ENCODE data around the gene HLA-F.

Gene HLA-F

GRCh38 chr6:29723262-29723665 is at the start of gene HLA-F:
Gene HLA-F (plus strand): TSS chr6:29723434. CDS start chr6:29723464, 30 bp downstream.
- peak; percentile 76 for DNase-seq

- no peak for DNase-seq
Observed at GRCh38 chr6:29674008-29674407, 49.2 kb upstream of the HLA-F start.

DNA sequence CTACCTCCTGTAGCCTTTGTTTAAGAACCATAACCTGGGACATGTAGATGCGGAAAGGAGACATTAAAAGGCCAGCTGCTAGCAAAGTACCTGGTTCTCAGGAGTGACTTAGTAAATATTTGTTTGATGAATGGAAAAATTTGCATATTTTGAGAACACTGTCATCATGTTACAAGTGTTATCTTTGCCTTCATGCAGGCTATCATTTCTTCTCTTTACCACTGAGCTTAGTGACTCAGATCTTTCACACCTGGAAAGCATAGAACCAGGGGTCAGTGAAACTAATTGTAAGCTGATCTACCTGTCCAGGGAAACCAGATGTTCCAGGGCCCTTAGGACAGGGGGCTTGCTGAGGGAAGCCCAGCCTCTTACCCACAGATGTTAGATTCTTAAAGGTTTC is 47.7 kb upstream of the HLA-F start:
- no peak for DNase-seq

- DNase-seq, result no peak
Observed at GRCh38 chr6:29676981-29677601, 46.1 kb upstream of the HLA-F start.

DNA sequence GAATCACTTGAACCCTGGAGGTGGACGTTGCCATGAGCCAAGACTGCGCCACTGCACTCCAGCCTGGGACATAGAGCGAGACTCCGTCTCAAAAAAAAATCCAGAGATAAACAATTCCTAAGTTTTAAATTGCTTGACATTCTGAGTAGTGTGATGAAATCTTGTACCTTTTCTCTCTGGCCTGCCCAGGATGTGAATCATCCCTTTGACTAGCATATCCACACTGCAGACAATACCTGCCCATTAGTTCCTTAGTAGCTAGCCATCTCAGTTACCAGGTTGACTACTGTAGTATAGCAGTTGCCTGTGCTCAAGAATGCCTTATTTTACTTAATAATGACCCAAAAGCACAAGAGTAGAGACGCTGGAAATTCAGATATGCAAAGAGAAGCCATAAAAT is 45.1 kb upstream of the HLA-F start:
- DNase-seq, result no peak

- DNase-seq, result no peak
Observed at GRCh38 chr6:29679962-29680361, 43.3 kb upstream of the HLA-F start.

DNA sequence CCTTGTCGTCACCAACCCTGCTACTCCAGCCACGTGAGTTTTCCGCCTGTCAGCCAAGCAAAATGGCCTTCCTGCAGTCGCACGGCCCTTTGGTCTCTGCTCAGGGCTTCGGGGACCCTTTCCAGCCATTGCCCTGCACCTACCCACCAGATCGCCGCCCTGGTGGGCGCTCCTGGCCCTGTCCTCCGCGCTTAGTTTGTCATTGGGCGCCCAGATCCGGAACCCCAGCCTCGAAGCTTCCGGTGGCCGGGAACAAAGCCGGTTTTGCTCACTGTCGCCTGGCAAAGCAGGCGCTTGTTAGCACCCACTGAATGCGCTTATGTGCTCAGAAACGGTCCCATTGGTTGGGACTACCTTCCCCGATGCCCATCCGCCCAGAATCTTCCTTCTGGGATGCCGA is 42.8 kb upstream of the HLA-F start:
- DNase-seq, result no peak

DNA sequence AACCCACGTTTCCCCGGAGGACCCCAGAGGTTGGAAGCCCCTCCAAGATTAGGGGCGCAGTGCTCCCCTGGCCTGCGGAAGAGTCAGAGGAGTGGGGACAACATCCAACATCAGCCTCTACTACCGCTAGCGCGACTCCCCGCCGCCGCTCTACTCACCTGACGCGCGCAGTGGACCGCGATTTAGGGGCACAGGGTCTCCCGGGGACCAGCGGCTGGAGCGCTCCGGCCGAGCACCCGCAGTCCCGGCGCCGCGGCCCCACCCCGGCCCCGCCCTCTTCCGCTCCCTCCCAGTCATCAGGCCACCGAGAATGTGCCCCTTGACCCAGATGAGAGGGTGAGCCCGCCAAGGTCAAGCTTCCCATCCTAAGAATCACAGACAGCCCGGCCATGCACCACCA is 42.3 kb upstream of the HLA-F start, which contains the start of gene ZFP57:
TSS of gene ZFP57 (minus strand) at position 249 of the 400 bp plus-strand sequence. CDS start 4,149 bp downstream, outside the sequence.
- no peak for DNase-seq

- DNase-seq, result no peak
Observed at GRCh38 chr6:29681811-29682210, 41.4 kb upstream of the HLA-F start.

DNA sequence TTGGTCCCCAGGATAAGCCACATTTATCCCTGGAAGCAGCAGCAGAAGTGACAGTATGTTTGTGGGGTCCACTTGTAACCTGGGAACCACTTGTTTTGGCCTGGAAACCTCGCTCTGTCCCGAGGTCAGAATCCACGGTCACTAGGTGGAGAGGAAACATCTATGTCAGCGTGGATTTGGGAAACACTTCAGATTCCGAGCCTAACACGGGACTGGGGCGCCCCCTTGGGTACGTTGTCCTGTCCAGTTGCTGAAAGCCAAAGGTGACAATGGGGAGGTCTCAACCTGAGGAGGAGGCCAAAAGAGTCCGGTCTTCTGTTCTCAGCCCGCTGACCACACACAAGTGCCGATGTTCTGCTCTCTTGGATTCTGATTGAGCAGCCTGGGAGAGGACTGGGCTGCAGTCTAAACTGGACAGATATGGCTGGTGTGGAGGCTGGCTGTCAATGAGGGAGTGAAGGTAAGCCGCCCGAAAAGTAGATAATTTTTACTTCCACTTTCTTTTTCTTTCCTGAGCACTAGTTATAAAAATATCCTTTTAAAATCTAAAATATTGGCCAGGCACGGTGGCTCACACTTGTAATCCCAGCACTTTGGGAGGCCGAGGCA is 37.4 kb upstream of the HLA-F start:
- DNase-seq, result no peak

DNA sequence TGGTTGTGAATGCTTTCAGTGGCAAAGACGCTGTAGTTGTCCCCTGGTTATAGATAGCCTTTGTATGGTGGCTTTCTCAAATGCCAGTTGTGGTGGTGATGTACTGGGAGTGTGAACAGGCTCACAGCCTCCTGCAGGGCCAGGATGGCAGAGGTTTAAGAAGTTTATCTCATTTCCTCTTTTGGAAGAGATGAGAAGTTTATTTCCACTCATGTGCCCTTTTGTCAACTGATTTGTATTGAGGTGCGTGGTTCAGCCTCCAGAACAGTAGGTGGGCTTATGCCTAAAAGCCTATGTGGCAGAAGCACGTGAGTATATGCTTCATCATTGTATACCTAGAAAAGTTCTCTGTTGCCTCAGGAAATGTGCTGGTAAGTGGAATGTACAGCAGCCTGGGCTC is 28.6 kb upstream of the HLA-F start:
- no peak for DNase-seq

DNA sequence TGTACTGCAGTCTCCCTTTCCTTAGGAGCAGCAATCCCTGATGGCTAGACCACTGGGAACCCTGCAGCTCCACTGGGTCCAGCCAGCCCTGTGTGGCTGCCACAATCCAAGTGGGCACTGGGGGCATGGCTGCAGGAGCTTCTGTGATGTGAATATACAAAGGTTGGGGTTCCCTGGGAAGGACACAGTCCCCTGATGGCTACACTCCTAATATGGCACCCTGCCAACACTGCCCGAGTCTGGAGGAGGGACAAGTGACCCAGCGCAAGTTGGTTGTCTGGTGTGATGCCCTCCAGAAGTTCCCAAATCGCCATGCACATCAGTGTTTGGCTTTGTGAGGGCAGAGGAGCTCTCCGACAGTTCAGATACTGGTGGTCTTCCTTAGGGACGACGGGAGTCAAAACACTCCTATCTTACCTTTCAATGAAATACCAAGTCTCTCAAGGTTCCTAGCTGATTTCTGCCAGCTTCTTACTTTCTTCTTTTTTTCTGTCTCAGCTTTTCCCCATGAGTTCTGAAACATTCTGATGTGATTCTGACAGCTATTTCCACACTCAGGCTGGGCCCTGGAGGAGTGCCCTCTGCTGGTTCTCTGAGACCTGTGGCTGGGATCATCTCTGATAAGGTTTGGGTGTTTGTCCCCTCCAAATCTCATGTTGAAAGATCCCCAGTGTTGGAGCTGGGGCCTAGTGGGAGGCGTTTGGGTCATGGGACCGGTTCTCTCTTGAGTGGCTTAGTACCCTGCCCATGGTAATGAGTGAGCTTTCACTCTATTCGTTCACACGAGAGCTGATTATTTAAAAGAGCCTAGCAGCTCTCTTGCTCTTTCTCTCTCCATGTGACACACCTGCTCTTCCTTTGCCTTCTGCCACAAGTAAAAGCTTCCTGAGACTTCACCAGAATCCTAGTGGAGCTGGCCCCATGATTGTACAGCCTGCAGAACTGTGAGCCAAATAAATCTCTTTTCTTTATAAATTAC is 26.8 kb upstream of the HLA-F start:
- DNase-seq, result no peak

GRCh38 chr6:29702519-29703103 is 20.6 kb upstream of the HLA-F start:
- peak; percentile 80 for DNase-seq

DNA sequence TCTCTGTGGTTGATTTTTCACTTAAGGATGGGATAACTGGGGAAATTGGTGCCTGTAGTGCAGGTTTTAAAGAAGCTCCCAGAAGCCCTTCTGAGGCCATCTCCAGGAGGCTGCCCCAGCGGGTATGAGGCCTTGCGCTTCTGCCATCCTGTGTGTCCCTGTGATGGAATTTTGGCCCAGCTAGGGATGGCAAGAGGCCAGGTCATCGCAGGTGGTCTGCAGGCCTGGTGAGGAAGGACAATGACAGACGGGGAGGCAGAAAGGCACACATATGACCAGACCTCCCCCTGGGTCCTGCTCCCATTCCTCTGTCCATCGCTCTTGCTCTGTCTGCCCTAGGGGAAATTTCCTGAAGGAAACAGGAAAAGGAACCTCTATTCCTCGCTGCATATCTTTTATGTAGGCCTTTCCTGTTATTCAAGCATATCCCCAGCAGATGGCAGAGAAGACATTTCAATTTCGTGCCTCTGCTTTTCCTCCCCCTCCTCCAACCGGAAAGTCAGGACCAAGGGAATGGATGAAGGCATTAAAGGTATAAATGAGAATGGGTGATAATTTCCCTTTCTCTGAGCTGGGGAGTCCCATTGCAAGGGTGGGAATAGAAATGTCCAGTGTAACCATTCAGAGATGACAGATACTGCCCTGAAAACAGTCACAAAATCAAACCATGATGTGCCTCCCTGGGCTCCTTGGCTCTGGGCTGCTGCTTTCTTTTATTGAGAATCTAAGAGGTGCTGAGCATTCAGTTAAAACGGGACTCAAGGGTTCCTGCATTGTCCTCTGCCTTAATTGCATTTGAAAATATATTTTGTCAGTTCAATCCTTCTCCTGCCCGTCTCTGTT is 17.6 kb upstream of the HLA-F start:
- DNase-seq, result no peak

DNA sequence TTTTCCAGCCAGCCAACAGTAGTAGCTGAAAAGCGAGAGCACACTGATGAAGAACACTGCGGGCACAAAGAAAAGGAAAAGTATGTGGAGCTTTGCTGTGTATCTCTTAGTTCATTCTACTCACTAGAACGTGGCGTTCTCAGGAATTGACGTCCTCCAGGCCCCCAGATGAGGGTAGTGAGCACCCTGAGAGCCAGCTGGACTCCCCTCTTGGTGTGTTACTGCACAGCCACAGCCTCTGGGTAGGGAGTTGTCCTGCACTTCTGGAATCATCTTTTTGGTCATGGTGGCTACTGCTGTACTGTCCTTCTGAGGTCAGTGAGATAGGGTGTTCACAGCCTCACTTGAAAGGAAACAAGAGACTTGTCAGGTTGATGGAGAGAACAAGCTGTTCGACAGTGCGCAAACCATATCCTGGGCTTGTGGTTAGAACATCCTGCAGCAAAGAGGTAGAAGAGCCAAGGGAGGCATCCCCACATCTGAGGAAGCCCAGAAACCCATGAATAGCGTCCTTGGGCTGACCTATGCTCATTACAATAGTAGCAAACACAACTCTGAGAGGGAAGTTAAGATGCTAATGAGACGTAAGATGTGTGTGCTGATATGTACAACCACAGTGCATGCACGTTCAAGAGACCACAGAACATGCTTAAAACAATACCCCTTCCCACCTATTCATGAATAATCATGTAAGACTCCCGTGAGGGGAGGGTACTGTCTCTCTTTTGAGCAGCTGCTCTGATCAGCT is 14.6 kb upstream of the HLA-F start:
- no peak for DNase-seq

- DNase-seq, result no peak
Observed at GRCh38 chr6:29709188-29709587, 14.0 kb upstream of the HLA-F start.

- no peak for DNase-seq
Observed at GRCh38 chr6:29710281-29710941, 12.8 kb upstream of the HLA-F start.

GRCh38 chr6:29720863-29721262 is 2.4 kb upstream of the HLA-F start:
- DNase-seq, result no peak

- peak; percentile 86 for DNase-seq
Observed at GRCh38 chr6:29723666-29724588, 693 bp downstream of the HLA-F start.

All from stimulated activated CD4-positive, alpha-beta T cell treated with anti-CD3 and anti-CD28 coated beads, Interleukin-4, amount 100 ng/mL, for 1 hour (primary cell).